Esophagus squamous epithelium (tissue), 5 donors: ENCODE results near the gene CCDC27. TPM values are rescaled to one million over a fixed set of nuclear protein-coding genes. Genes with fewer than 3 reads are reported as not detected.

Experiments used
- DNase-seq: peaks from one replicate; lab custom pipeline; 2025; lab: John Stamatoyannopoulos, UW
- H3K27ac ChIP-seq, 4 donors: fragments of 200-600 bp; sonication (generic); one replicate each; pipeline ENCODE4 v1.5.1; 2016 to 2019; ENCODE audit warnings: mild to moderate bottlenecking in 1 of 4
- H3K27me3 ChIP-seq, 4 donors: fragments of 200-600 bp; sonication (generic); 1 replicate in 3 of 4; 2 replicates in 1 of 4; pipeline versions ENCODE4 v1.5.1 to v1.6.0; 2017 to 2021; ENCODE audit warnings: antibody characterized with exemption in 1 of 4
- H3K36me3 ChIP-seq, 3 donors: fragments of 200-600 bp; sonication (generic); one replicate each; pipeline ENCODE4 v1.5.1; 2016 to 2019
- H3K4me1 ChIP-seq, 3 donors: fragments of 200-600 bp; sonication (generic); one replicate each; pipeline ENCODE4 v1.5.1; 2017 to 2019
- H3K4me3 ChIP-seq, 4 donors: fragments of 200-600 bp; sonication (generic); 1 replicate in 3 of 4; 2 replicates in 1 of 4; pipeline ENCODE4 v1.5.1; 2016 to 2019; ENCODE audit warnings: mild to moderate bottlenecking in 2 of 4, moderate library complexity in 1 of 4
- H3K9me3 ChIP-seq, 3 donors: fragments of 200-600 bp; sonication (generic); one replicate each; pipeline ENCODE4 v1.5.1; 2016 to 2019
- POLR2A ChIP-seq, 4 donors: fragments of 450-650 bp; IDR thresholded peaks; one replicate each; pipeline ENCODE4 v1.6.1; 2017; ENCODE audit warnings: antibody characterized with exemption in 4 of 4, mild to moderate bottlenecking in 4 of 4, moderate library complexity in 3 of 4
- WGBS, 2 donors: methylation state at CpG; one replicate each; pipeline ENCODE4 v1.1.5; 2018; 5-methylcytosine and 5-hydroxymethylcytosine counted together
- intact Hi-C: fragments of 100-400 bp; cut with DNase I; formaldehyde crosslinking; loops from one replicate; pipeline ENCODE4 v1.15.0; 2022
- total RNA-seq, 4 donors: library from RNA; depleted of rRNA; stranded (reverse); fragments of >200 nt; gene quantifications; one replicate each; pipeline ENCODE4 v1.1.0, GENCODE V29; 2016
- TF ChIP-seq, protein P1 (sequence below), 6 experiments: fragments of 450-650 bp in 4 of 6; fragments of 200-600 bp in 2 of 6; sonication (generic) in 2 of 6; IDR thresholded peaks; one replicate each; pipeline ENCODE4 v1.5.1; 2016 to 2019; ENCODE audit warnings: antibody characterized with exemption in 6 of 6, mild to moderate bottlenecking in 4 of 6, moderate library complexity in 4 of 6
- donor health status: DM: yes; HTN: yes; CAD: no.

The CCDC27 gene
- total RNA-seq, 4 donors from 2014 or later: not detected

DNA sequence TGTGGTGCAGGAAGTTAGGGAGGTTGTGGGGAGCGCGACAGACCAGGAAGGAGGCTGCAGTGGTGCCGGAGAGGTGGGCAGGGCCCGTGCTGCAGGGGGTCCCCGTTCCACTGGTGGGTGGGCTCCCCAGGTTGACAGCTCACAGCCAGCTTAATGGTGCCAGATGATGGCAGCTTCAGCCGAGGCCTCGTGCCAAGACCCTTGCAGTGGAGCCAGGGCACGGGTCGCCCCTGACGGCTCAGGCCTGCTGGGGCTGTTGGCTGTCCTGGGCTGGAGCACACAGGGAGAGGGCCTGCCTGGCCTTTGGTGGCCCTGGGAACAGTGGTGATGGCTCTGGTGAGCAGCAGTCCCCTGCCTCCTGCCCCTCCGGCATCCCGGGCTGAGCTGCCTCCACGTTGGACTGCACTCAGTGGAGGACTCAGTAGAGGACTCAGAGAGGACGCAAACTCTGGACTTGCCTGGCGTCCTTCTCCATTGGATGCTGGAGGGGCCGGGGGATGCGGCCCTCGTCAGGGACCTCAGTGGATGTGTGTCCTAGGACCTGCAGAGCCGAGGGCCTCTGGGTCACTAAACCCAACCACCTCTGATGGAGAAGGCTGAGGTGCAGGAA, 46.8 kb upstream of the CCDC27 start:
- intact Hi-C loops: no loop called here
- Histone ChIP-seq H3K27ac (peak overlapping the region in 1 of 4 donors; percentile 83), H3K4me1 (peaks cover 19 to 98% (median 35%) of the 10 kb centered on the region in 3 donors)

GRCh38 chr1:3706651-3707297, 45.5 kb upstream of the CCDC27 start:
- intact Hi-C loops: no loop called here
- Histone ChIP-seq H3K27ac (no peak overlapping the region), H3K9me3 (no peaks in the 10 kb centered on the region), H3K4me1 (peaks cover 30 to 99% (median 43%) of the 10 kb centered on the region in 3 donors), H3K4me3 (peak overlapping the region in 2 of 4 donors; percentile 31 to 55), H3K36me3 (no peaks in the 10 kb centered on the region), H3K27me3 (peaks cover 0 to 91% (median 0%) of the 10 kb centered on the region in 4 donors)
- no peak for DNase-seq
- TF ChIP-seq, protein P1, sequence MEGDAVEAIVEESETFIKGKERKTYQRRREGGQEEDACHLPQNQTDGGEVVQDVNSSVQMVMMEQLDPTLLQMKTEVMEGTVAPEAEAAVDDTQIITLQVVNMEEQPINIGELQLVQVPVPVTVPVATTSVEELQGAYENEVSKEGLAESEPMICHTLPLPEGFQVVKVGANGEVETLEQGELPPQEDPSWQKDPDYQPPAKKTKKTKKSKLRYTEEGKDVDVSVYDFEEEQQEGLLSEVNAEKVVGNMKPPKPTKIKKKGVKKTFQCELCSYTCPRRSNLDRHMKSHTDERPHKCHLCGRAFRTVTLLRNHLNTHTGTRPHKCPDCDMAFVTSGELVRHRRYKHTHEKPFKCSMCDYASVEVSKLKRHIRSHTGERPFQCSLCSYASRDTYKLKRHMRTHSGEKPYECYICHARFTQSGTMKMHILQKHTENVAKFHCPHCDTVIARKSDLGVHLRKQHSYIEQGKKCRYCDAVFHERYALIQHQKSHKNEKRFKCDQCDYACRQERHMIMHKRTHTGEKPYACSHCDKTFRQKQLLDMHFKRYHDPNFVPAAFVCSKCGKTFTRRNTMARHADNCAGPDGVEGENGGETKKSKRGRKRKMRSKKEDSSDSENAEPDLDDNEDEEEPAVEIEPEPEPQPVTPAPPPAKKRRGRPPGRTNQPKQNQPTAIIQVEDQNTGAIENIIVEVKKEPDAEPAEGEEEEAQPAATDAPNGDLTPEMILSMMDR (IDR thresholded peaks at IDR 0.05): no peak
- no peak for TF ChIP-seq POLR2A (IDR thresholded peaks at IDR 0.05)
- no CpG with 5 or more reads among the region's 26 CpGs for WGBS, 2 donors

More for the DNA sequence above, 46.8 kb upstream of the CCDC27 start:
- 80 to 83% methylated on average over 1 of the region's 19 CpGs for WGBS, 2 donors
- H3K9me3 ChIP-seq: no peaks in the 10 kb centered on the region
- DNase-seq: no peak
- no peak overlapping the region for H3K4me3 ChIP-seq
- no peaks in the 10 kb centered on the region for H3K36me3 ChIP-seq
- peaks cover 0 to 82% (median 0%) of the 10 kb centered on the region in 4 donors for H3K27me3 ChIP-seq
- no peak for TF ChIP-seq POLR2A (IDR thresholded peaks at IDR 0.05)

GRCh38 chr1:3707298-3707938, 44.8 kb upstream of the CCDC27 start:
- H3K36me3 ChIP-seq: no peaks in the 10 kb centered on the region
- intact Hi-C loops: no loop called here
- 16% methylated on average over 10 of the region's 35 CpGs; no CpG with 5 or more reads in 1 of the 2 donors for WGBS, 2 donors

DNA sequence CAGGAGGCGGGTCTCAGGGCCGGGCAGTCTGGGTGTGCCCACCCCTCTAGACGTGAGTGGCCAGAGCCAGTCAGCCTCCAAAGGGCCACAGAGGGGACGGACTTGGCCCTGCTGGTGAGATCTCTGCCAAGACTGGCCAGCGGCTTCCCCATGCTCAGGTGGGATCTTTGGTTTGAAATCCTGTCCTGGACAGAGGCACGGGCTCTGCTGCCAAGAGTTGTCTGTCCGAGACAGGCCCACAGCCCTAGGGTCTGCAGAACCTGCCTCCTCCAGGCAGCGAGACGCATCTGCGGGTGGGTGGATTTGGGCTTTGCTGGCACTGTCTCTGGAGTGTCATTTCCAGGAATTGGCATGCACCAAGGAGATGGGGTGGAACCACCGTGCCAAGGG, 44.3 kb upstream of the CCDC27 start:
- WGBS, 2 donors: 80% methylated on average over 2 of the region's 11 CpGs; no CpG with 5 or more reads in 1 of the 2 donors
- no peak for DNase-seq
- intact Hi-C loops: no loop called here
- no peaks in the 10 kb centered on the region for H3K36me3 ChIP-seq
- TF ChIP-seq, protein P1 (IDR thresholded peaks at IDR 0.05): no peak
- TF ChIP-seq POLR2A (IDR thresholded peaks at IDR 0.05): no peak
- peaks cover 0 to 91% (median 0%) of the 10 kb centered on the region in 4 donors for H3K27me3 ChIP-seq
- H3K4me3 ChIP-seq: peak overlapping the region; percentile 31 to 55 (median 38)
- H3K9me3 ChIP-seq: no peaks in the 10 kb centered on the region
- H3K4me1 ChIP-seq: peaks cover 29 to 99% (median 40%) of the 10 kb centered on the region in 3 donors
- peak overlapping the region in 1 of 4 donors; percentile 53 for H3K27ac ChIP-seq

More at GRCh38 chr1:3707298-3707938, 44.8 kb upstream of the CCDC27 start:
- H3K4me3 ChIP-seq: peak overlapping the region; percentile 31 to 55 (median 38)
- peaks cover 31 to 99% (median 40%) of the 10 kb centered on the region in 3 donors for H3K4me1 ChIP-seq
- H3K27me3 ChIP-seq: peaks cover 0 to 91% (median 0%) of the 10 kb centered on the region in 4 donors
- no peaks in the 10 kb centered on the region for H3K9me3 ChIP-seq
- TF ChIP-seq, protein P1 (IDR thresholded peaks at IDR 0.05): no peak
- no peak for TF ChIP-seq POLR2A (IDR thresholded peaks at IDR 0.05)
- no peak for DNase-seq
- peak overlapping the region in 1 of 4 donors; percentile 53 for H3K27ac ChIP-seq

- Histone ChIP-seq H3K36me3 (no peaks in the 10 kb centered on the region), H3K4me1 (peaks cover 22 to 99% (median 38%) of the 10 kb centered on the region in 3 donors), H3K27ac (peak overlapping the region in 1 of 4 donors; percentile 28), H3K27me3 (peaks cover 0 to 94% (median 0%) of the 10 kb centered on the region in 4 donors), H3K4me3 (peak overlapping the region; percentile 31 to 55 (median 38)), H3K9me3 (no peaks in the 10 kb centered on the region)
- DNase-seq: no peak
- TF ChIP-seq, protein P1 (IDR thresholded peaks at IDR 0.05): no peak
- TF ChIP-seq POLR2A (IDR thresholded peaks at IDR 0.05): no peak
- WGBS, 2 donors: 3 to 16% methylated on average over 3 to 5 of the region's 19 CpGs
- intact Hi-C loops: no loop called here
Measured at GRCh38 chr1:3708791-3709190, 43.5 kb upstream of the CCDC27 start.
